Glutamatergic neuron (in vitro differentiated cells): ENCODE measurements around the gene DESI2. TPM values are rescaled to one million over a fixed set of nuclear protein-coding genes. Genes with fewer than 3 reads are reported as not detected.

Experiments
- DNase-seq: peaks from one replicate; pipeline ENCODE4 v3.0.0; 2022
- H3K27ac Mint-ChIP-seq: one replicate; pipeline ENCODE4 v1.8.0; 2020; ENCODE audit warnings: mild to moderate bottlenecking, mixed read lengths, inconsistent platforms; ENCODE audit not compliant: unreplicated experiment
- H3K27me3 Mint-ChIP-seq: one replicate; pipeline ENCODE4 v1.8.0; 2020; ENCODE audit warnings: mild to moderate bottlenecking, moderate library complexity, mixed read lengths, inconsistent platforms; ENCODE audit not compliant: unreplicated experiment
- H3K36me3 Mint-ChIP-seq: one replicate; pipeline ENCODE4 v1.8.0; 2020; ENCODE audit warnings: mild to moderate bottlenecking, mixed read lengths, inconsistent platforms; ENCODE audit not compliant: unreplicated experiment
- H3K4me1 Mint-ChIP-seq: one replicate; pipeline ENCODE4 v1.8.0; 2020; ENCODE audit warnings: mild to moderate bottlenecking, low read depth, mixed read lengths, inconsistent platforms; ENCODE audit not compliant: unreplicated experiment
- H3K4me3 Mint-ChIP-seq: one replicate; pipeline ENCODE4 v1.8.0; 2020; ENCODE audit warnings: mild to moderate bottlenecking, mixed read lengths, inconsistent platforms; ENCODE audit not compliant: unreplicated experiment
- H3K9me3 Mint-ChIP-seq: one replicate; pipeline ENCODE4 v1.8.0; 2020; ENCODE audit warnings: mild to moderate bottlenecking, moderate library complexity, mixed read lengths, inconsistent platforms; ENCODE audit not compliant: unreplicated experiment
- CTCF ChIP-seq: fragments of 200-600 bp; sonication (generic); IDR thresholded peaks from one replicate; pipeline ENCODE4 v1.5.0; 2021; ENCODE audit not compliant: partially characterized antibody, unreplicated experiment
- total RNA-seq: library from RNA; stranded (reverse); fragmentation: NEBNext Ultra II Directional; extraction: Animal tissue kit (Norgen Biotek cat#: 25700); gene quantifications from one replicate; pipeline ENCODE4 v1.2.1, GENCODE V29; 2021; ENCODE audit not compliant: unreplicated experiment

Gene DESI2
- total RNA-seq, 1 donor from 2014 or later: 25.9 TPM

GRCh38 chr1:244710474-244711062, 57.6 kb downstream of the DESI2 start:
- Mint-ChIP-seq H3K4me1 (peaks cover 11% of the 10 kb centered on the region), H3K9me3 (no peaks in the 10 kb centered on the region), H3K27ac (no peak overlapping the region), H3K27me3 (peaks cover 4% of the 10 kb centered on the region), H3K4me3 (no peak overlapping the region), H3K36me3 (no peaks in the 10 kb centered on the region)
- TF ChIP-seq CTCF: no peak
- no peak for DNase-seq

- no peaks in the 10 kb centered on the region for H3K36me3 Mint-ChIP-seq
- no peaks in the 10 kb centered on the region for H3K9me3 Mint-ChIP-seq
- no peak overlapping the region for H3K4me3 Mint-ChIP-seq
- no peak overlapping the region for H3K27ac Mint-ChIP-seq
- DNase-seq: no peak
- peaks cover 5% of the 10 kb centered on the region for H3K4me1 Mint-ChIP-seq
- H3K27me3 Mint-ChIP-seq: peaks cover 4% of the 10 kb centered on the region
- no peak for TF ChIP-seq CTCF
These were observed 59.7 kb downstream of the DESI2 start for GRCh38 chr1:244712669-244713068.

DNA sequence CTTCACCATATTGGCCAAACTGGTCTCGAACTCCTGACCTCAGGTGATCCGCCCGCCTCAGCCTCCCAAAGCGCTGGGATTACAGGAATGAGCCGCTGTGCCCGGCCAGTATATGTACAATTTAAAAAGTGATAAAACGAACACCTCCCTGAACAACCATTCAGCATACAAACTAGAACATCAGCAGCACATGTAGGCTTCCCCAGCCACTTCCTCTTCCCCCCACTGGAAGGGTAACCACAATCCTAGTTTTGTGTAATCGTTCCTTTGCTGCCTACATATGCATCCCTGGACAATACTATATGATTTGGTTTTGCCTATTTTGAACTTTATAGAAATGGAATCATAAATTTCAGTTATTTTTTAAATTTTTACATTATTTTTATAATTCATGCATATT, 60.4 kb downstream of the DESI2 start:
- no peak for DNase-seq
- no peak for TF ChIP-seq CTCF
- peaks cover 2% of the 10 kb centered on the region for H3K4me1 Mint-ChIP-seq
- no peak overlapping the region for H3K4me3 Mint-ChIP-seq
- H3K27me3 Mint-ChIP-seq: peaks cover 4% of the 10 kb centered on the region
- no peaks in the 10 kb centered on the region for H3K9me3 Mint-ChIP-seq
- H3K27ac Mint-ChIP-seq: no peak overlapping the region
- H3K36me3 Mint-ChIP-seq: no peaks in the 10 kb centered on the region

GRCh38 chr1:244727871-244728474, 75.0 kb downstream of the DESI2 start:
- H3K27me3 Mint-ChIP-seq: peaks cover 5% of the 10 kb centered on the region
- no peak for TF ChIP-seq CTCF
- no peaks in the 10 kb centered on the region for H3K4me1 Mint-ChIP-seq
- no peak for DNase-seq
- H3K9me3 Mint-ChIP-seq: peaks cover 3% of the 10 kb centered on the region
- no peaks in the 10 kb centered on the region for H3K36me3 Mint-ChIP-seq
- no peak overlapping the region for H3K27ac Mint-ChIP-seq
- H3K4me3 Mint-ChIP-seq: no peak overlapping the region

DNA sequence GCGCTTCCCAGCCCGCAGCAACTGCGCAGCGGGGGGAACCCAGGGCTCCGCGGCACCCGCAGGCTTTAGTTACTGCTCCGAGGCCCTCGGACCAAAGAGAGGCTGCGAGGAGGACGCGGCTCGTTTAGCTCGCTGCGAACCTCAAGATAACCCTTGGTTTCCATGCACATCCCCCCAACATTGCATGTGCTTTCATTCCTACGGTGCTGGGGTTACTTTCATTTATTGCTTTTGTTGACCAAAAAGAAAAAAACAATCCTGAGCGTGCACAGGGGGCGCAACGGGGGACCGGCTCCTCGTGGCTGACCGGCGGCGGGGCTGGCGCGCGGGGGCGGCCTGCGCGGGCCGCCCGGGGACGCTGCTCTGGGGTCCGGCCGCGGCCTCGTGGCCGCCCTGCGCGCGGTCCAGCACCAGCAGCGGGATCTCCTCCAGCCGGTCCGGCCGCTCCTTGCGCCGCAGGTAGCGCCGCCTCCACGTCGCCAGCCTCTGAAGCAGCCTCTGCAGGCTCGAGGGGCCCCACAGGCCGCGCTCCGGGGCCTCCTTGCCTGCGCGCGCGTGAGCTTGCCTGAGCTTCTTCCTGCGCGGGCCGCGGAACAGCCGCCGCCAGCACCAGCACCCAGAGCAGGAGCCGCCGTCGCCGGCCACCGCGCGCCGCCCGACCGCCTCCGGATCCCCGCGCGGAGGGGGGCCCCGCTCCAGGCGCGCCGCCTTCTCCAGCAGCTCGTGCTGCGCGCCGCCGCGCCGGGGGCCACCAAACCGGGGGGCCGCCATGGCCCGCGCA, 77.4 kb downstream of the DESI2 start:
- Mint-ChIP-seq H3K27ac (no peak overlapping the region), H3K9me3 (peaks cover 3% of the 10 kb centered on the region), H3K4me3 (peak overlapping the region; percentile 79), H3K4me1 (no peaks in the 10 kb centered on the region), H3K27me3 (peaks cover 5% of the 10 kb centered on the region), H3K36me3 (no peaks in the 10 kb centered on the region)
- TF ChIP-seq CTCF: no peak
- DNase-seq: peak; percentile 53
